Muscle layer of colon (tissue), 2 donors: Measurements from ENCODE around the gene RUNX1.

ENCODE experiments used
- H3K27ac ChIP-seq: one replicate; pipeline ENCODE4 v1.7.0; 2013; ENCODE audit warnings: low read depth, mild to moderate bottlenecking, low read length, moderate library complexity
- H3K27me3 ChIP-seq, 2 donors: one replicate each; pipeline ENCODE4 v1.7.0; 2013; ENCODE audit warnings: low read length in 2 of 2, mild to moderate bottlenecking in 2 of 2; ENCODE audit not compliant: insufficient read depth in 2 of 2, control insufficient read depth in 1 of 2
- H3K36me3 ChIP-seq: one replicate; pipeline ENCODE4 v1.7.0; 2013; ENCODE audit warnings: mild to moderate bottlenecking, low read length; ENCODE audit not compliant: insufficient read depth
- H3K4me1 ChIP-seq: one replicate; pipeline ENCODE4 v1.7.0; 2013; ENCODE audit warnings: mild to moderate bottlenecking, low read length; ENCODE audit not compliant: insufficient read depth
- H3K4me3 ChIP-seq, 2 donors: one replicate each; pipeline ENCODE4 v1.7.0; 2013; ENCODE audit warnings: low read length in 2 of 2, low read depth in 1 of 2, mild to moderate bottlenecking in 1 of 2, moderate library complexity in 1 of 2
- H3K9ac ChIP-seq: one replicate; pipeline ENCODE4 v1.7.0; 2013; ENCODE audit warnings: low read length
- H3K9me3 ChIP-seq: one replicate; pipeline ENCODE4 v1.7.0; 2013; ENCODE audit warnings: mild to moderate bottlenecking, low read length
- donor health status: abdominal sarcoma.
- donor health status: Adenocarcinoma of cecum.

The RUNX1 gene

GRCh38 chr21:34988139-34988538 lies 61.0 kb downstream of the RUNX1 start:
- Histone ChIP-seq H3K27me3 (no peaks in the 10 kb centered on the region), H3K9ac (no peak overlapping the region), H3K4me3 (no peak overlapping the region), H3K36me3 (no peaks in the 10 kb centered on the region), H3K9me3 (no peaks in the 10 kb centered on the region), H3K4me1 (no peaks in the 10 kb centered on the region), H3K27ac (no peak overlapping the region)

- H3K27me3 ChIP-seq = no peaks in the 10 kb centered on the region
- H3K9me3 ChIP-seq = no peaks in the 10 kb centered on the region
- no peak overlapping the region for H3K9ac ChIP-seq
- H3K27ac ChIP-seq = no peak overlapping the region
- no peaks in the 10 kb centered on the region for H3K36me3 ChIP-seq
- no peak overlapping the region for H3K4me3 ChIP-seq
- no peaks in the 10 kb centered on the region for H3K4me1 ChIP-seq
These were observed 61.5 kb downstream of the RUNX1 start for GRCh38 chr21:34987501-34988072.

- no peaks in the 10 kb centered on the region for H3K4me1 ChIP-seq
- H3K36me3 ChIP-seq = no peaks in the 10 kb centered on the region
- no peak overlapping the region for H3K4me3 ChIP-seq
- H3K27me3 ChIP-seq = no peaks in the 10 kb centered on the region
- no peak overlapping the region for H3K9ac ChIP-seq
- no peaks in the 10 kb centered on the region for H3K9me3 ChIP-seq
- no peak overlapping the region for H3K27ac ChIP-seq
These were observed 62.3 kb downstream of the RUNX1 start for GRCh38 chr21:34986561-34987500.

- no peaks in the 10 kb centered on the region for H3K27me3 ChIP-seq
- H3K4me1 ChIP-seq = no peaks in the 10 kb centered on the region
- H3K9ac ChIP-seq = no peak overlapping the region
- no peak overlapping the region for H3K4me3 ChIP-seq
- no peaks in the 10 kb centered on the region for H3K36me3 ChIP-seq
- no peaks in the 10 kb centered on the region for H3K9me3 ChIP-seq
- no peak overlapping the region for H3K27ac ChIP-seq
These were observed 64.6 kb downstream of the RUNX1 start for GRCh38 chr21:34984356-34985058.

GRCh38 chr21:34983680-34984086 lies 65.4 kb downstream of the RUNX1 start:
- no peak overlapping the region for H3K9ac ChIP-seq
- H3K4me3 ChIP-seq = no peak overlapping the region
- H3K27me3 ChIP-seq = no peaks in the 10 kb centered on the region
- no peaks in the 10 kb centered on the region for H3K9me3 ChIP-seq
- no peak overlapping the region for H3K27ac ChIP-seq
- H3K36me3 ChIP-seq = no peaks in the 10 kb centered on the region
- no peaks in the 10 kb centered on the region for H3K4me1 ChIP-seq

- Histone ChIP-seq H3K9me3 (no peaks in the 10 kb centered on the region), H3K27me3 (no peaks in the 10 kb centered on the region), H3K27ac (no peak overlapping the region)
These were observed 67.3 kb downstream of the RUNX1 start for GRCh38 chr21:34981791-34982190.

GRCh38 chr21:34980423-34981115 lies 68.5 kb downstream of the RUNX1 start:
- Histone ChIP-seq H3K27ac (no peak overlapping the region), H3K27me3 (no peaks in the 10 kb centered on the region)

More at GRCh38 chr21:34981791-34982190, 67.3 kb downstream of the RUNX1 start:
- Histone ChIP-seq H3K9ac (no peak overlapping the region), H3K36me3 (no peaks in the 10 kb centered on the region), H3K4me3 (no peak overlapping the region), H3K4me1 (no peaks in the 10 kb centered on the region)

GRCh38 chr21:34979383-34979782 lies 69.7 kb downstream of the RUNX1 start:
- Histone ChIP-seq H3K4me1 (no peaks in the 10 kb centered on the region), H3K9ac (no peak overlapping the region), H3K27ac (no peak overlapping the region), H3K36me3 (no peaks in the 10 kb centered on the region), H3K4me3 (no peak overlapping the region), H3K9me3 (no peaks in the 10 kb centered on the region), H3K27me3 (no peaks in the 10 kb centered on the region)

More at GRCh38 chr21:34980423-34981115, 68.5 kb downstream of the RUNX1 start:
- H3K9me3 ChIP-seq = no peaks in the 10 kb centered on the region
- no peak overlapping the region for H3K4me3 ChIP-seq
- H3K4me1 ChIP-seq = no peaks in the 10 kb centered on the region
- no peak overlapping the region for H3K9ac ChIP-seq
- H3K36me3 ChIP-seq = no peaks in the 10 kb centered on the region

- no peak overlapping the region for H3K27ac ChIP-seq
- H3K4me3 ChIP-seq = no peak overlapping the region
- H3K4me1 ChIP-seq = no peaks in the 10 kb centered on the region
- no peaks in the 10 kb centered on the region for H3K27me3 ChIP-seq
- no peak overlapping the region for H3K9ac ChIP-seq
- H3K36me3 ChIP-seq = no peaks in the 10 kb centered on the region
- H3K9me3 ChIP-seq = no peaks in the 10 kb centered on the region
These were observed 71.8 kb downstream of the RUNX1 start for GRCh38 chr21:34977333-34977732.

- H3K9me3 ChIP-seq = no peaks in the 10 kb centered on the region
- H3K36me3 ChIP-seq = no peaks in the 10 kb centered on the region
- no peaks in the 10 kb centered on the region for H3K27me3 ChIP-seq
- no peaks in the 10 kb centered on the region for H3K4me1 ChIP-seq
- H3K9ac ChIP-seq = no peak overlapping the region
- H3K27ac ChIP-seq = no peak overlapping the region
- H3K4me3 ChIP-seq = no peak overlapping the region
These were observed 74.7 kb downstream of the RUNX1 start for GRCh38 chr21:34974162-34974981.
